ENCODE data around the gene DISP2.

Gene DISP2

GRCh38 chr15:40382580-40383456 lies 24.8 kb downstream of the DISP2 start, which contains the start of gene KNSTRN (continued):
- TF ChIP-seq PATZ1 (tag by site-specific recombination; IDR thresholded peaks at IDR 0.05) (no peak), ZNF311 (tag by site-specific recombination; IDR thresholded peaks at IDR 0.05; ENCODE audit: borderline replicate concordance) (no peak), ZNF324 (tag by site-specific recombination; IDR thresholded peaks at IDR 0.05) (no peak), ZNF132 (tag by site-specific recombination; IDR thresholded peaks at IDR 0.05; ENCODE audit: borderline replicate concordance) (no peak), ZBTB17 (tag by site-specific recombination; IDR thresholded peaks at IDR 0.05) (peak; percentile 78), ZNF768 (tag by site-specific recombination; IDR thresholded peaks at IDR 0.05) (no peak), ZSCAN18 (tag by site-specific recombination; IDR thresholded peaks at IDR 0.05) (no peak), ZNF148 (tag by site-specific recombination; IDR thresholded peaks at IDR 0.05; ENCODE audit: borderline replicate concordance) (no peak), ZNF23 (tag by site-specific recombination; IDR thresholded peaks at IDR 0.05; ENCODE audit: borderline replicate concordance) (no peak), ZBTB48 (tag by site-specific recombination; IDR thresholded peaks at IDR 0.05) (peak; percentile 70), ZBTB11 (tag by site-specific recombination; conservative IDR thresholded peaks at IDR 0.05; ENCODE audit: low read depth) (peak; percentile 98), ZNF558 (tag by site-specific recombination; IDR thresholded peaks at IDR 0.05) (no peak), ZNF837 (tag by site-specific recombination; IDR thresholded peaks at IDR 0.05) (no peak), MEIS1 (CRISPR knock-in tag; IDR thresholded peaks at IDR 0.05; ENCODE audit: borderline replicate concordance) (no peak), EGR2 (tag by site-specific recombination; IDR thresholded peaks at IDR 0.05; ENCODE audit: low read depth) (0 out of 2 replicates have a peak, but pooled peaks have one; percentile 12), KLF17 (tag by site-specific recombination; IDR thresholded peaks at IDR 0.05) (0 out of 2 replicates have a peak, but pooled peaks have one; percentile 42), ZNF341 (tag by site-specific recombination; IDR thresholded peaks at IDR 0.05; ENCODE audit: low read depth) (no peak), SP3 (tag by site-specific recombination; IDR thresholded peaks at IDR 0.05) (peak; percentile 66)
- TF ChIP-seq, protein P1, sequence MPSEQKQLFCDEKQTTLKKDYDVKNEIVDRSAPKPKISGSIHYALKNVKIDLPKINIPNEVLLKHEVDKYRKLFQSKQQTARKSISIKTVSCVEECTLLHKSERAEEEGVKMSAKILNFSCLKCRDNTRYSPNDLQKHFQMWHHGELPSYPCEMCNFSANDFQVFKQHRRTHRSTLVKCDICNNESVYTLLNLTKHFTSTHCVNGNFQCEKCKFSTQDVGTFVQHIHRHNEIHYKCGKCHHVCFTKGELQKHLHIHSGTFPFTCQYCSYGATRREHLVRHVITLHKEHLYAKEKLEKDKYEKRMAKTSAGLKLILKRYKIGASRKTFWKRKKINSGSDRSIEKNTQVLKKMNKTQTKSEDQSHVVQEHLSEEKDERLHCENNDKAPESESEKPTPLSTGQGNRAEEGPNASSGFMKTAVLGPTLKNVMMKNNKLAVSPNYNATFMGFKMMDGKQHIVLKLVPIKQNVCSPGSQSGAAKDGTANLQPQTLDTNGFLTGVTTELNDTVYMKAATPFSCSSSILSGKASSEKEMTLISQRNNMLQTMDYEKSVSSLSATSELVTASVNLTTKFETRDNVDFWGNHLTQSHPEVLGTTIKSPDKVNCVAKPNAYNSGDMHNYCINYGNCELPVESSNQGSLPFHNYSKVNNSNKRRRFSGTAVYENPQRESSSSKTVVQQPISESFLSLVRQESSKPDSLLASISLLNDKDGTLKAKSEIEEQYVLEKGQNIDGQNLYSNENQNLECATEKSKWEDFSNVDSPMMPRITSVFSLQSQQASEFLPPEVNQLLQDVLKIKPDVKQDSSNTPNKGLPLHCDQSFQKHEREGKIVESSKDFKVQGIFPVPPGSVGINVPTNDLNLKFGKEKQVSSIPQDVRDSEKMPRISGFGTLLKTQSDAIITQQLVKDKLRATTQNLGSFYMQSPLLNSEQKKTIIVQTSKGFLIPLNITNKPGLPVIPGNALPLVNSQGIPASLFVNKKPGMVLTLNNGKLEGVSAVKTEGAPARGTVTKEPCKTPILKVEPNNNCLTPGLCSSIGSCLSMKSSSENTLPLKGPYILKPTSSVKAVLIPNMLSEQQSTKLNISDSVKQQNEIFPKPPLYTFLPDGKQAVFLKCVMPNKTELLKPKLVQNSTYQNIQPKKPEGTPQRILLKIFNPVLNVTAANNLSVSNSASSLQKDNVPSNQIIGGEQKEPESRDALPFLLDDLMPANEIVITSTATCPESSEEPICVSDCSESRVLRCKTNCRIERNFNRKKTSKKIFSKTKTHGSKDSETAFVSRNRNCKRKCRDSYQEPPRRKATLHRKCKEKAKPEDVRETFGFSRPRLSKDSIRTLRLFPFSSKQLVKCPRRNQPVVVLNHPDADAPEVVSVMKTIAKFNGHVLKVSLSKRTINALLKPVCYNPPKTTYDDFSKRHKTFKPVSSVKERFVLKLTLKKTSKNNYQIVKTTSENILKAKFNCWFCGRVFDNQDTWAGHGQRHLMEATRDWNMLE (tag by site-specific recombination; conservative IDR thresholded peaks at IDR 0.05; ENCODE audit: low read depth) = peak; percentile 34; the same call in 1 of the 2 replicates
- TF ChIP-seq, protein P2, sequence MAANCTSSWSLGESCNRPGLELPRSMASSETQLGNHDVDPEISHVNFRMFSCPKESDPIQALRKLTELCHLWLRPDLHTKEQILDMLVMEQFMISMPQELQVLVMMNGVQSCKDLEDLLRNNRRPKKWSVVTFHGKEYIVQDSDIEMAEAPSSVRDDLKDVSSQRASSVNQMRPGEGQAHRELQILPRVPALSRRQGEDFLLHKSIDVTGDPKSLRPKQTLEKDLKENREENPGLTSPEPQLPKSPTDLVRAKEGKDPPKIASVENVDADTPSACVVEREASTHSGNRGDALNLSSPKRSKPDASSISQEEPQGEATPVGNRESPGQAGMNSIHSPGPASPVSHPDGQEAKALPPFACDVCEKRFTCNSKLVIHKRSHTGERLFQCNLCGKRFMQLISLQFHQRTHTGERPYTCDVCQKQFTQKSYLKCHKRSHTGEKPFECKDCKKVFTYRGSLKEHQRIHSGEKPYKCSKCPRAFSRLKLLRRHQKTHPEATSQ (tag by site-specific recombination; IDR thresholded peaks at IDR 0.05) = no peak

Data from HEK293 (cell line).